ENCODE data around the gene SEMA5B. TPM values are rescaled to one million over a fixed set of nuclear protein-coding genes. Genes with fewer than 3 reads are reported as not detected.

SEMA5B gene
- total RNA-seq, 1 experiment from 2014 or later = 9.4 TPM

GRCh38 chr3:123002749-123003497 lies 24.6 kb downstream of the SEMA5B start:
- H2BK5ac ChIP-seq (ENCODE audit: insufficient read length, low read length) = no peak overlapping the region
- no peak overlapping the region for H3K4me2 ChIP-seq (ENCODE audit: insufficient read depth, insufficient read length, low read length)
- no peaks in the 10 kb centered on the region for H3K9me3 ChIP-seq (ENCODE audit: control insufficient read depth, low read depth, low read length)
- H4K8ac ChIP-seq (replicated peaks; ENCODE audit: insufficient read length, low read depth, low read length) = no peak overlapping the region
- no CpG with 5 or more reads among the region's 7 CpGs for WGBS (ENCODE audit: extremely low coverage, insufficient read length, low lambda C conversion rate)
- H3K9ac ChIP-seq (ENCODE audit: extremely low read depth, insufficient read length, low read length) = no peak overlapping the region
- Mint-ChIP-seq H3K27me3 (ENCODE audit: low read depth) (peaks cover 4% of the 10 kb centered on the region), H3K4me1 (peaks cover 32 to 68% of the 10 kb centered on the region in 2 experiments), H3K4me3 (no peak overlapping the region), H3K27ac (no peak overlapping the region), H3K9me3 (no peaks in the 10 kb centered on the region), H3K36me3 (ENCODE audit: insufficient read depth in 1 of 3, low read depth in 3 of 3) (no peaks in the 10 kb centered on the region; a peak in 1 of 7 replicates)
- no peak overlapping the region for H2BK12ac ChIP-seq (ENCODE audit: insufficient read length, low read depth, low read length)
- no peaks in the 10 kb centered on the region for H3K79me1 ChIP-seq (ENCODE audit: insufficient read depth, low read depth, low read length, poor library complexity, severe bottlenecking)
- no peaks in the 10 kb centered on the region for H3K23me2 ChIP-seq (ENCODE audit: insufficient read length, low read depth, low read length, poor library complexity, severe bottlenecking)
- DNase-seq = no peak
- H2BK15ac ChIP-seq (ENCODE audit: low read depth, low read length) = no peak overlapping the region
- TF ChIP-seq, protein P1, sequence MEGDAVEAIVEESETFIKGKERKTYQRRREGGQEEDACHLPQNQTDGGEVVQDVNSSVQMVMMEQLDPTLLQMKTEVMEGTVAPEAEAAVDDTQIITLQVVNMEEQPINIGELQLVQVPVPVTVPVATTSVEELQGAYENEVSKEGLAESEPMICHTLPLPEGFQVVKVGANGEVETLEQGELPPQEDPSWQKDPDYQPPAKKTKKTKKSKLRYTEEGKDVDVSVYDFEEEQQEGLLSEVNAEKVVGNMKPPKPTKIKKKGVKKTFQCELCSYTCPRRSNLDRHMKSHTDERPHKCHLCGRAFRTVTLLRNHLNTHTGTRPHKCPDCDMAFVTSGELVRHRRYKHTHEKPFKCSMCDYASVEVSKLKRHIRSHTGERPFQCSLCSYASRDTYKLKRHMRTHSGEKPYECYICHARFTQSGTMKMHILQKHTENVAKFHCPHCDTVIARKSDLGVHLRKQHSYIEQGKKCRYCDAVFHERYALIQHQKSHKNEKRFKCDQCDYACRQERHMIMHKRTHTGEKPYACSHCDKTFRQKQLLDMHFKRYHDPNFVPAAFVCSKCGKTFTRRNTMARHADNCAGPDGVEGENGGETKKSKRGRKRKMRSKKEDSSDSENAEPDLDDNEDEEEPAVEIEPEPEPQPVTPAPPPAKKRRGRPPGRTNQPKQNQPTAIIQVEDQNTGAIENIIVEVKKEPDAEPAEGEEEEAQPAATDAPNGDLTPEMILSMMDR (conservative IDR thresholded peaks at IDR 0.05) = no peak
- peaks cover 3% of the 10 kb centered on the region; the same call in 1 of the 2 replicates for H3K4me1 ChIP-seq (ENCODE audit: insufficient read depth, low read length)
- no peak overlapping the region for H4K5ac ChIP-seq (ENCODE audit: insufficient read length, low read depth, low read length)
- no peak overlapping the region for H2BK120ac ChIP-seq (ENCODE audit: low read depth, low read length, poor library complexity, severe bottlenecking)
- no peak overlapping the region for H3T11ph ChIP-seq (ENCODE audit: low read length)
- no peak overlapping the region for H4K91ac ChIP-seq (ENCODE audit: insufficient read length, low read depth, low read length)
- H3K56ac ChIP-seq (ENCODE audit: insufficient read length, low read depth, low read length) = no peak overlapping the region
- no peaks in the 10 kb centered on the region for H3K79me2 ChIP-seq (ENCODE audit: insufficient read depth, low read length)
- H3K4ac ChIP-seq (ENCODE audit: low read depth, low read length) = no peak overlapping the region
- no peak overlapping the region for H2BK20ac ChIP-seq (ENCODE audit: low read depth, low read length, poor library complexity, severe bottlenecking)
- H3K14ac ChIP-seq (ENCODE audit: insufficient read depth, low read length) = no peak overlapping the region
- H4K20me1 ChIP-seq (ENCODE audit: control insufficient read depth, insufficient read depth, insufficient read length) = no peaks in the 10 kb centered on the region
- H2AFZ ChIP-seq (ENCODE audit: low read length) = no peak overlapping the region
- no peak overlapping the region for H3K23ac ChIP-seq (ENCODE audit: insufficient read length, low read depth, low read length)
- no peak overlapping the region for H3K18ac ChIP-seq (ENCODE audit: insufficient read length, low read depth, low read length)
- H3K27me3 ChIP-seq (ENCODE audit: insufficient read depth, low read length) = no peaks in the 10 kb centered on the region
- no peak overlapping the region for H2AK5ac ChIP-seq (ENCODE audit: insufficient read length, low read length)
- no peak overlapping the region for H3K27ac ChIP-seq (ENCODE audit: insufficient read length, low read depth, low read length)

Data from H9 (cell line).